LNCaP clone FGC (cell line): ENCODE data around the gene TCP11L1.
"Not testable (repeated sequence)": the region's sequence is repeated elsewhere in the genome, so short reads cannot be mapped to it uniquely, and the experiment has no call there.

ENCODE experiments used
- DNase-seq: peaks from one replicate; pipeline ENCODE4 v3.0.0-alpha.2; 2011; ENCODE audit warnings: low read depth
- H3K4me3 ChIP-seq: 2 replicates; pipeline ENCODE4 v1.5.1; 2011; ENCODE audit warnings: mild to moderate bottlenecking, low read depth, low read length, control low read depth
- CTCF ChIP-seq: IDR thresholded peaks from 2 replicates; pipeline ENCODE4 v1.5.1; 2012; ENCODE audit warnings: mild to moderate bottlenecking; ENCODE audit not compliant: control insufficient read depth, insufficient read depth; ENCODE audit errors: extremely low read depth

The TCP11L1 gene

GRCh38 chr11:33027846-33028536, 11.4 kb upstream of the TCP11L1 start:
- no peak for DNase-seq
- H3K4me3 ChIP-seq = no peak overlapping the region
- TF ChIP-seq CTCF = no peak

- H3K4me3 ChIP-seq = no peak overlapping the region
- no peak for TF ChIP-seq CTCF
- DNase-seq = no peak
Measured at GRCh38 chr11:33028537-33028914, 10.8 kb upstream of the TCP11L1 start.

- H3K4me3 ChIP-seq, DNase-seq: not testable (repeated sequence)
Measured at GRCh38 chr11:33029218-33029617, 10.2 kb upstream of the TCP11L1 start.

- DNase-seq = no peak
- no peak overlapping the region for H3K4me3 ChIP-seq
- no peak for TF ChIP-seq CTCF
Measured at GRCh38 chr11:33033493-33033892, 5.9 kb upstream of the TCP11L1 start.

GRCh38 chr11:33035011-33035410, 4.4 kb upstream of the TCP11L1 start:
- DNase-seq = no peak

GRCh38 chr11:33040033-33040861, 875 bp downstream of the TCP11L1 start:
- H3K4me3 ChIP-seq = peak overlapping the region; percentile 84
- DNase-seq = no peak
- TF ChIP-seq CTCF = no peak

More at GRCh38 chr11:33035011-33035410, 4.4 kb upstream of the TCP11L1 start:
- TF ChIP-seq CTCF = no peak
- no peak overlapping the region for H3K4me3 ChIP-seq

- DNase-seq = no peak
- TF ChIP-seq CTCF = no peak
- no peak overlapping the region for H3K4me3 ChIP-seq
Measured at GRCh38 chr11:33040862-33041453, 1.6 kb downstream of the TCP11L1 start.
